ENCODE results near the gene HNRNPUL1. TPM values are rescaled to one million over a fixed set of nuclear protein-coding genes. Genes with fewer than 3 reads are reported as not detected.
A peak's percentile ranks its signal among the peaks of the same experiment; 100 is the strongest.
"Not testable (repeated sequence)": the region's sequence is repeated elsewhere in the genome, so short reads cannot be mapped to it uniquely, and the experiment has no call there.

Gene HNRNPUL1
- polyA plus RNA-seq, 5 donors, result 195 to 226 (median 213) TPM

DNA sequence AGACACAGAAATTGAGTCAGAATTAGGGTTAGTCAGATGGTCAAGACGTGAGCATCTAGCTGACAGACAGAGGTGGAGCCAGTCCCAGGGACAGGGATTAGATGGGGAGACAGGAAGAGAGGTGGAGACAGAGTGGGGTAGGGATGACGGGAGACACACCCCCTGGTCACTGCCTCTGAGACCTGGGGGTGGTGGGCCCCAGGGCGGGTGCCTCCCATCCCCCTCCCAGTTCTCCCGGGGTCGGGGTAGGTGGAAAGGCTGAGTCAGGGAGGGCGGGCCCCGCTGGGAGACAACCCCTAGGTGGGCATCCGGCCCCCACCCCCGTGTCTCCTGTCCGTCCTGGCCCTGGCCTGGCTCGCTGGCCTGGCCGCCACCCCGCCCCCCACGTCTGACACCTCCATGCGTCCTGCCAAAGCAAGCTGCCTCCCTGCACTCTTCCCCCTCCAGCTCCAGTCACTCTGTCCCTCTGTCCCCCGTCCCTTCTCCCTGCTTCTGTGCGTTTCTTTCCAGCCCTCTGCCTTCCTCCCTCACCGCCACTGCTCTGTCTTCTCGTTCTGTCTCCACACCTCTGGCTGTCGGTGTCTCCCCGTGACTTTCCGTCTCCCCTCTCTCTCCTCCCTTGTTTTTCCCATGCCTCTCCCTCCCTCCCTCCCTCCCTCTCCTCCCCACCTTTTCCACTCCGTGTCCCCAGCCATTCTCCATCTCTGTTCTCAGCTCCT lies 60.9 kb downstream of the HNRNPUL1 start:
- DNase-seq, result peak in 1 of 2 donors; percentile 31

DNA sequence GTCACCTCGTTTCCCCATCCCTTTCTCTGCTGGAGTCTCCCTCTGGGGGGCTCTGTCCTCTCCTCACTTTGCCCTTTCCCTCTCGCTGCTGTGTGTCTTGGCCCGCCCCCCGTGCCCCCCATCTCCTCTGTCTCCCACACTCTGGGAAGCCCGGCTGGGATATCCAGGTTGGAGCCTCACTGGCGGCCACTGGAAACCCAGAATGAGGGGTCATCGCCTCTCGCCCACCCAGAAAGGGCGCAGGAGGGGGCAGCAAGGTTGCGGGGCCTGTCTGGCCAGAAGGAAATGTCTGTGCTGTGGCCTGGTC lies 61.4 kb downstream of the HNRNPUL1 start:
- no peak for DNase-seq

DNA sequence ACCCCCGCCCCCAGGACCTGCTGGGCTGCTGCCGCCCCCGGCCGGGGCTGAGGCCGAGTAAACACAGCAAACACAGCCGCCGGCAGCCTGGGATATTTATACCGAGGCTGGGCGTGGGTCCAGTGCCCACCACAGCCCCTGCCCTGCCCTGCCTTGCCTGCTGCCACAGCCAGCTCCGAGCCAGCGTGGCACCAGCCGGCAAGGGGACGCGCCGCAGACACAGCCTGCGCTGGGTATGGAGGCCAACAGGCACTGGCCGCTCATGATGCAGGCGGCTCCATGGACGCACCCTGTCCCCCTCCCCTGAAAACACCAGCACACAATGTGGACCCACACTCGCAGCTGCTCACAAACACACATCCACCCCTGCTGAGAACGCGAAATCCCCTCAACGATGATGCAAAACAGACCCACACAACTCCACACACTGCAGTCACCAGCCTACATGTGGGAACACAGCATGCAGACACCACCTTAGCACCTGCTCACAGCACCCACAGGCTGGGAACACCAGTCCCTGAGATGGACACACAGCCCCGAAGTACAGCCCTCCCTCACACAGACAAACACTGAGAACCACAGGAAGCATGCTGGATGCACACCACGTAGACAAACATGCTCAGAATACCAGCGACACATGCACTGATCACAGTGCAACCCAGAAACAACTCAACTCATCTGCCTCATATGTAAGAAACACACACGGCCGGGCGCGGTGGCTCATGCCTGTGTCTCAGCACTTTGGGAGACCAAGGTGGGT lies 62.0 kb downstream of the HNRNPUL1 start:
- DNase-seq, result no peak

DNA sequence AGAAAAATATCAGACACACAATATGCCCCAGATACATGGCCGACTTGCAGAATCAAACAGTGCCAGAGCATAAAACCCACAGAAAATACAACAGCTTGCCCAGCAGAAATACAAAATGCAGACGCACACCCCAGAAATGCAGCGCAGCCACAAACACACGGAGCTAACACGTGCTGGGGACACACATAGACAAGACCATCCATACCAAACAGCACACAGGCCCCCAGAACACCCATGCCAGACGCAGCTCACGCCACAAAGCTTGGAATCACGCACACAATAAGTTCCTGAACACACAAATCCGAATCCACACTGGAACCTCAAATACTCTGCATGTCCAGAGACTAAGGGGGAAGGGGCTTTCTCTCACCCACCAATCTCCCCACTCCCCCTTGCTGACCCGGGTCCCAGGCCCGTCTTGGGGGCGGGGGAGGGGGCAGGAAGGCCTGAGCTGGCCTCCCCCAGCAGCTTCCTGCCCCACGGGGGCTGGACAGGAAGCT lies 63.0 kb downstream of the HNRNPUL1 start:
- peak in 1 of 2 donors; percentile 36 for DNase-seq

DNA sequence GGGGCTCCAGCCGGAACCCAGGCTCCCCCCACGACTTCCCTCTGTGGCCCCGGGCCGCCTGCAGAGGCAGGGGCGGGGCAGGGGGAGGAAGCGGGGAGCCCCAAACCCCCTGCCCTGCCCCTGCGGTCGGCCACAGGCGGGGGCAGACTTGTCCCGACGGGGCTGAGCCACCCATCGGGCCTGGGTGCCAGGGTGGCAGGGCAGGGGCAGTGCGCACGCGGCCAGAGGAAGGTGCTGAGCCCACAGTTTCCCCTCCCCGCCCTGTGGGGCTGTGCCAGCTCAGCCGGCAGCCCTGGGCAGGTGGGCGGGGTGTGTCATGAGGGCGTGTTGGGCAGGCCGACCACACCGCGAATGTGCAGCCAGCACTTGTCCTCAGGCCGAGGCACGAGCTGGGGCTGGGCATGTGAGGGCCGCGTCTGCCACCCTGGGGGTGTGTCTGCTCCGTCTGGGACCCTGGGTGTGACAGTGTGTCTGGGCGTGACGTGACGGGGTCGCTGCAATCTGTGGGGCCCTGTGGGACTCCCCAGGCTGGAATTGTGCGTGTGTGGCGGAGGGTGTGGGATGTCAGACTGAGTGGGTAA lies 63.5 kb downstream of the HNRNPUL1 start:
- no peak for DNase-seq

DNA sequence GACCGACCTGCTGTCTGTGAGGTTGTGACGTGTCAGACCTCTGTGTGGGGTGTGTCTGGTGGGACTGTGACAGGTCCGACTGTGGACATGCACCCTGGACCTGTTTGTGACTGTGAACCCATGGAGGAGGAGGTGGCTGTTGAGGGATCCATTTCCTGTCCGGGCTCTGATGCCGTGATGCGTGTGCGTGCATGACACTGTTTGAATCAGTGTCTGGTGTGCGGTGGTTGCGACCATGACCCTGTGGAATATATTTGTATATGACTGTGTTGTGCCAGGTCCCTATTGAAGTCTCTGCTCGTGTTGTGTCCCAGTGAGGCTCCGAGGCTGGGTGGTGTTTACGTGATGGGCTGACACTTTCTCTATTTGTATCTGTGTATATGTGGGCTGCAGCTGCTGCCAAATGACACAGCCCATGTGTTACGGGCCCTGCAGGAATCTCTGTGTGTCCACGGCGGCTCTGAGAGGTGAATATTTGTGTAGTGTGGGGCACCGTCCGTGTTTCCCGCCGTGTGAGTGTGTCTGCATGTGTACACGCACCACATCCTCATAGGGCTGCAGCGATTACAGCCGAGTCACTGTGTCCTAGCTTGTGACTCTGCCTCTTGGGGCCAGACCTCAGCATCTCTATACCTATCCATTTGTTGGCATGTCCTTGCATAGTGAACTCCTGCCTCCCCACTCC lies 64.1 kb downstream of the HNRNPUL1 start:
- DNase-seq, result no peak

DNA sequence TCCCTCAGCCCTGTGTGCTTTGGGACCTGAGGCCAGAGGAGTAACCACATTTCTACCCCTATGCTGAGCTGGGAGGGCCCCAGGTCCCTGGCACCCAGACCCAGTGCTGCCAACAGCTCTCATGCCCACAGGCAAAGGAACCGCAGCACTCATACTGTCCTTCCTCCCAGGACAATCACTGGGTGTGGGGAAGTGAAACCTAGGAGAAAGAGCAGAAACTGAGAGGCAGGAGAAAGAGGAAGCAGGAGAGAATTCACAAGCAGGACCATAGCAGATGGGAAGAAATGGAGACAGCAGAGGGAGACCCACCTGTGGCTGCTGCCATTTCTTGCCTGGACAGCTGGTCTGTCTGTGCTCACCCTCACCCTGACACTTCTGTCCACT lies 64.7 kb downstream of the HNRNPUL1 start:
- DNase-seq, result no peak

DNA sequence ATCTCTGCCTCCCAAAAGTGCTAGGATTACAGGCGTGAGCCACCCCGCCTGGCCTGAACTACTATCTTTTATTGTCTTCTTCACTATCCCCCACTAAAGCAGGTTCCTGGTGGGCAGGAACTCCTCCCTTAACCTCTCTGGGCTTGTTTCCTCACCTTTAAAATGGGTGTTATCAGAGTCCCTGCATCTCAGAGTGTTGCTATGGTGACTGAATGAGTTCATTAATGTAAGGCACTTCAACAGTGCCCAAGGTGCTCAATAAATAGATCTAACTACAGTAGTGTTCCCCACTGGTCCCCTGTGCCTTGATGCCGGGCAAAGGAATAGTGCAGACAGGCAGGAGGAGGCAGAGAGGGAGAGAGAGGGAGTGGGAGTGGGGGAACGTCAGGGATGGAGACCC lies 66.3 kb downstream of the HNRNPUL1 start:
- DNase-seq, result no peak

DNA sequence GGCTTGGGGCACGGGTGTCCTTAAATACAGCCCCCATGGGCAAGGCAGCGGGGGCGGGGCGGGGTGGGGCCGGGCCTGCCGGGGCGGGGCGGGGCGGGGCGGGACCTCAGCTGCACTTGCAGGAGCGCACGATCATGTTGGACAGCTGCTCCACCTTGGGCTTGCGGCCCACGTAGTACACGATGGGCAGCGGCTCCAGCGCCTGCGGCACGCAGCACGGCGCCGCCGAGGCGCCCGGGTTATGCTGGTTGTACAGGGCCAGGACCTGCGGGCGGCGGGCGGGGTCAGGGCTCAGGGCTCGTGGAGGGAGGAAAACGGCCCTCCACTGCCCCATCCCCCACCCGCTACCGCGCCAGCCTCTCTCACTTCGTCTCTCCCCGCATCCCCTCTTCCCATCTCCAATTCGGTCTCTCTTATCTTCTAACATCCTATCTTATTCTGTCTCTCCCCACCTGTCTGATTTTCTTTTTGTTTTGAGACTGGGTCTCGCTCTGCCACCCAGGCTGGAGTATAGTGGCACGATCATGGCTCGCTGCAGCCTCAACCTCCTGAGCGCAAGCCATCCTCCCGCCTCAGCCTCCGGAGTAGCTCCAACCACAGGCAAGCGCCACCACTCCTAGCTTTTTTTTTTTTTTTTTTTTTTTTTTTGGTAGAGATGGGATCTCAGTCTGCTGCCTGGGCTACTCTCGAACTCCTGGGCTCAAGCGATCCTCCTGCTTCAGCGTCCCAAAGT lies 66.9 kb downstream of the HNRNPUL1 start:
- no peak for DNase-seq

DNA sequence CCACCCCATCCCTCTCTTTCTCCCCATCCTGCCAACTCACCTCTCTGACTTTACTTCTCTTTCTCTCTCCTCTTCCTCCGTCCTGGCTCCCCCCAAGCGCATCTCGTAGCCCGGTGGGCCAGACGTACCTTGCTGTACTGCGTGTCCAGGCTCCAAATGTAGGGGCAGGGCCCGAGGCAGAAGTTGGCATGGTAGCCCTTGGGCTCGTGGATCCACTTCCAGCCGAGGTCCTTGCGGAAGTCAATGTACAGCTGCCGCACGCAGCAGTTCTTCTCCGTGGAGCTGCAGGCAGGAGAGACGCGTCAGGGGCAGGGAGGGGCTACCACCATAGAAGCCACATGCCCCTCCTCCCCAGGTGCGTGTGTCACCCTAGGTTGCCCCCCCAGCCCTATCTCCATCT lies 67.8 kb downstream of the HNRNPUL1 start:
- DNase-seq, result no peak

DNA sequence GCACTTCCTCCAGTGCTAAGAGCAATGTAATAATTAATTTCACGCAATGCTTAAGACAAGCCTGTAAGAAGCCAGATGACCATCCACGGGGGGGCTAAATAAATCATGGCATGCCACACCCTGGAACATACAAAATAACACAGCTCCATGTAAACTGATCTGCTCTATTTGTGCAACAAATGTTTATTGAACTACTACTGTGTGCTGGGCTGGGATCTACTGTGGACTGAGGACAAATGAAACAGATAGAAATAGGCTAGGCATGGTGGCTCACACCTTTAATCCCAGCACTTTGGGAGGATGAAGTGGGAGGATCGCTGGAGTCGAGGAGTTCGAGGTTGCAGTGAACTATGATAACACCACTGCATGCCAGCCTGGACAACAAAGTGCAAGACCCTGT lies 68.3 kb downstream of the HNRNPUL1 start:
- DNase-seq, result no peak

DNA sequence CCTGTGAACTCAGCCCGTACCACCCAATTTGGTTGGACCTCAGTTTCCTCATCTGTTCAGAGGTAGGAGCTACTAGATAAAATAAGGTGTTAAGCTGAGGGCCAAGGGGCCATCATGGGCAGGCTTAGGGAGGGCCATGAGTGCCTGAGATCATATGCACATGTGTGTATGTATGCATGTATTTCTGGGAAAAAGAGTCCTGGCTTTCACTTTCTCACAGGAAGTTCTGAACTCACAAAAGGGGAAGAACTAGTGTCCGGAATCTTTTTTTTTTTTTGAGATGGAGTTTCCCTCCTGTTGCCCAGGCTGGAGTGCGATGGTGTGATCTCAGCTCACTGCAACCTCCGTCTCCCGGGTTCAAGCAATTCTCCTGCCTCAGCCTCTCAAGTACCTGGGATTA lies 70.6 kb downstream of the HNRNPUL1 start:
- DNase-seq, result no peak

DNA sequence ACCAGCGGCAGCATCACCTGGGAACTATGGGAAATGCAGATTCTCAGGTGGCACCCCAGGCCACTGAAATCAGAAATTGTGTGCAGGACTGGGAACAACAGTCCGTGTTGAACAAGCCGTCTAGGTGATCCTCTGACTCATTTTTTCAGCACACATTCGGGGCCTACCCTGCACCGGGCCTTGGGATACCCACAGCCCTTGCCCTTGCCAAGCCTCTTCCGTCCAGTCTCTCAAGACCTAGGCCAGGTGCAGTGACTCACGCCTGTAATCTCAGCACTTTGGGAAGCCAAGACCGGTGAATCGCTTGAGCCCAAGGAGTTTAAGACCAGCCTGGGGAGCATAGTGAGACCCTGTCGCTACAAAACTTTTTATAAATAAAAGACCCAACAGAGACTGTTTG lies 71.3 kb downstream of the HNRNPUL1 start:
- DNase-seq, result no peak

DNA sequence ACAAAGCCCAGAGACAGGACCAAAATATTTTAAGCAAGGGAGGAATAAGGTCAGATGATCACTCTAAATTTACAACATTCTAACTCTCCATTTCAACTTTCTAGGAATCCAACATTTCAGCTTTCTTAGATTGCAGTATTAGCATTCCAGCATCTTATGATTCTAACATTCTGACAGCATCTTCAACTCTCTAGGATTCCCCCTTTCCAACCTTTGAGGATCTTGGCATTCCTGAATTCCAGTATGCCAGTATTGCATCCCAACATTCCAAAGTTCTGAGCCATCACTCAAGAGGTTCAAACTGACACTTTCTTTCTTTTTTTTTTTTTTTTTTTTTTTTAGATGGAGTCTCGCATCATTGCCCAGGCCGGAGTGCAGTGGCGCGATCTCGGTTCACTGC lies 75.8 kb downstream of the HNRNPUL1 start:
- DNase-seq, result no peak

DNA sequence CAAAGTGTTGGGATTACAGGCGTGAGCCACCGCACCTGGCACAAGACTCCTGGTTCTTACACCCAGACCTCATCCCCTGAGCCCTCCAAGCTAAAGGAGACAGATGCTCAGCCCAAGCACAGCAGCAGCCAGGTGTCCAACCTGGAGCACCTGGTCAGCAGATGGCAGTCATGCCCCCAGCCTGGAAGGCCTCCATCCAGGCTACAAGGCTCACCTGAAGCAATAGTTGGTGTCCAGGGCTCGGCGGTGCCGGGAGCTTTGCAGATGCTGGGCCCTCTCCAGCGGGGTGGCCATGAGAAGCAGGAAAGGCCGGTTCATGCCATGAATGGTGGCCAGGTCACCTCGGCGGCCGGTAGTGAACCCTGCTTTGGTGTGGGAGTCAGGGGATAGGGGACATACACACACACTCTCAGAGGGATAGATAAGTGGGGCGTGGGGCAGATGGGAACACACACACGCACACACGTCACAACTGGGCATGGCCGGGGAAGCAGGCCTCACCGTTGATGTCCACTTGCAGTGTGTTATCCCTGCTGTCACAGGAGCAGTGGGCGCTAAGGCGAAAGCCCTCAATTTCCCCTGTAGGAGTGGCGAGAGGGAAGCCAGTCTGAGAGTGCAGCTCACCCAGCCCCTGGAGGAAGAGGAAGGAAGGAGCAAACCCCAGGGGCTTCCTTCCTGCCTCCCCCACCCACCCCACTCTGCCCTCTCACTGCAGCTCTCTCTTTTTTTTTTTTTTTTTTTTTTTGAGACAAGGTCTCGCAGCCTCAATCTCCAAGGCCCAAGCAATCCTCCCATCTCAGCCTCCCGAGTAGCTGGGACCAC lies 77.7 kb downstream of the HNRNPUL1 start:
- DNase-seq, result no peak

DNA sequence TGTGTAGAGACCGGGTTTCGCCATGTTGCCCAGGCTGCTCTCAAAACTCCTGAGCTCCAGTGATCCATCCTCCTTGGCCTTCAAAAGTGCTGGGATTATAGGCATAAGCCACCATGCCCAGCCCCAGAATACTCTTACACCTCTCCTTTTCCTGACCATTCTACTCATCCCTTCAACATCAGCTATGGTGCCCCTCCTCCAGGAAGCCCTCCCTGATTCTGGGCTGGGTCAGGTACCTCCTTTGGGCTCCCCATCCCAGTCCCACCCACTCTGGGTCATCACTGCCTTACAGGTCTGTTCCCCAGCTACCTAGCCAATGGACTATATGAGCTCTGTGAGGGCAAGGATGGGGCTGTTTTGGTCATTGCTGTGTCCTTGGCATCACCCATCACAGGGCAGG lies 80.0 kb downstream of the HNRNPUL1 start:
- no peak for DNase-seq

DNA sequence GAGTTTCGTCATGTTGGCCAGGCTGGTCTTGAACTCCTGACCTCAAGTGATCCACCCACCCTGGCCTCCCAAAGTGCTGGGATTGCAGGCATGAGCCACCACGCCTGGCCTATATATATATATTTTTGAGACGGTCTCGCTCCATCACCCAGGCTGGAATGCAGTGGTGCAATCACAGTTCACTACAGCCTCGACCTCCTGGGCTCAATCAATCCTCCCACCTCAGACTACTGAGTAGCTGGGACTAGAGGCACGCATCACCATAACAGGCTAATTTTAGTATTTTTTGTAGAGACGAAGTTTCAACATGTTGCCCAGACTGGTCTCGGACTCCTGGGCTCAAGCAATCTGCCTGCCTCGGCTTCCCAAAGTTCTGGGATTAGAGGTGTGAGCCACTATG lies 82.7 kb downstream of the HNRNPUL1 start:
- not testable (repeated sequence) for DNase-seq

DNA sequence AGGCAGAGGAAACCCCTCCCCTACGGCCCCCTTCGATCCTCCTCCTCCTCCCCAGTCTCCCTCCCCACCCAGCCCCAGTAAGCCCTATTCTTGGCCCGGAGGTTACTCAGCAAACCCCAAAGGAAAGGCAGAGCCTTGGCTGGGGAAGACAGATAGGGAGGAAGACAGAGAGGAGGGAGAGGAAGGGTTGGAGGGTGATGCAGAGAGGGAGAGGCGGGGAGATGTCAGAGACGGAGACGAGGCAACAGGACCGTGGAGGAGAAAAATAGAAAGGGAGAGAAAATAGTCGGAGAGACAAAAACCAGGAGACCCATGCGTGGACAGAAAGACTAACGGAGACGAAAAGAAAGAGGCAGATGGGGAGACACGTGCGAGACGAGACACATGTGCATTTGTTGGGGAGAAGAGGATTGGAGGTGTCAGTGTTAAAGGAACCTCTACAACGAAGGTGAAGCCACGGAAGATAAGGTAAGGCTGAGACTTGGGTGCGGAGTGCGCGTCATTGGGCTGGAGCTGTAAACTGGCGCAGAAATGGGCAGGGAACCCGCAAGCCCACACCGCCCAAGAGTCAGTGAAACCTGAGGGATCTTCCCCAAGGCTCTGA lies 86.7 kb downstream of the HNRNPUL1 start:
- DNase-seq, result no peak

DNA sequence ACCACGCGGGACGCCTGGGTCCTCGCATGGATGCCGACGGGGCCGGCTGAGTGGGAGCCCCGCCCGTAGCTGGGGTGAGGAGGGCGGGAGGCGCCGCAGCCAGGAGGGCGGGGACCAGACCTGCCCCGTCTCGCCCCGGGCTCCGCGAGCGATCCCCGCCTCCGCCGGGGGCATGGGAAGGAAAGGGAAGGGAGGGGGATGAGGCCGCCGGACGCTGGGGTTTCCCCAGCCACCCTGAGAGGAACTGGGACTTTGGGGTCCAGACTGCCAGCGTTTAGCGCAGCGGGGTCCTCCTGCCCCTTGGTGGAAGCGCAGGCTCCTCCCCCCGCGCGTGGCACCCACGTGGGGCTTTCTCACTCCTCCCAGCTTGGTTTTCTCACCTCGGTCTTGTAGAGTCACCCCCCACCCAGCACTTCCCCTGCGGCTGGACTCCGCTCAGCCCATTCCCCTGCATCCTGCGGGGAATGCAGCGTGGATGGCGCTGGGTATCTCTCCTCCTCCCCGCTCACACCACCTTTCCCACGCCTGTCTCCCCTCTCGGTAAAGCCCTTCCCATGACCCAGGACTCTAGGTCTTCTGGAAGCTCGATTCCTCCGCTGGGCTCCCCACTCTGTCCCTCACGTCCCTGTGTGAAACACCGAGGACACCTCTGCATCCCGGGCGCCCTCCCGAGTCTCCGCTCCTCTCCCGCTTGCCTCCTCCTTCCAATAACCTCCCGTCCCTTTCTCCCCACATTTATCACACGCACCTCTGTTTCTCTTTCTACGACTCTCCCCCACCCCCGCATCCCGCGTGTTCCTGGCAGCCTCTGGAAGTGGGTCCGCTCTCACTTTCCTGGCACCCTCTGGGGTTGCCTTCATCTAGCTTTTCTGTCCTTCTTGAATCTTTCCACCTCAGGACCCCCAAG lies 87.4 kb downstream of the HNRNPUL1 start:
- no peak for DNase-seq

DNA sequence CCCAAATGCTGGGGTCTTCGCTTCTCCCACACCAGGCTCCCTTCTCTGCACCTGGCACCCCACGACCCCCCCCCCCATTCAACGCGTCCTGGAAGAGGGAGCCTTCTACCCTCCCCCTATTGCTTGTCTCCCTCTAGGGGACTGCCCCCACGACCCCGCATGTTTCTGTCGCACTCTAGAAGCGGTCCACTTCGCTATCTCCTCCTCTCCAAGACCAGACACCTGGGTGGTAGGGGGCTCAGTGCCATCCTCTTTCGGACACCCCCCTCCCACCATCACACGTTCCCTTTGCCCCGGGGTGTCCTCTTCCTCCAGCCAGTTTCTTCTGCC lies 88.1 kb downstream of the HNRNPUL1 start:
- no peak for DNase-seq

Measured in right lung (tissue), 5 donors.